NCI-H146 treated with DMSO at 0.1 percent for 48 hours (cell line): ENCODE measurements around the gene LRRN4.

Source experiments
- DNase-seq: peaks from one replicate; lab custom pipeline; 2025; ENCODE audit not compliant: unreplicated experiment; lab: John Stamatoyannopoulos, UW

The LRRN4 gene

GRCh38 chr20:6053776-6054688, at the start of gene LRRN4:
Gene LRRN4, minus strand, starts transcription at chr20:6054060. Its CDS starts 1,261 bp downstream, at chr20:6052799.
- peak; percentile 75 for DNase-seq

GRCh38 chr20:6103301-6103700, 49.4 kb upstream of the LRRN4 start:
- DNase-seq, result no peak

DNA sequence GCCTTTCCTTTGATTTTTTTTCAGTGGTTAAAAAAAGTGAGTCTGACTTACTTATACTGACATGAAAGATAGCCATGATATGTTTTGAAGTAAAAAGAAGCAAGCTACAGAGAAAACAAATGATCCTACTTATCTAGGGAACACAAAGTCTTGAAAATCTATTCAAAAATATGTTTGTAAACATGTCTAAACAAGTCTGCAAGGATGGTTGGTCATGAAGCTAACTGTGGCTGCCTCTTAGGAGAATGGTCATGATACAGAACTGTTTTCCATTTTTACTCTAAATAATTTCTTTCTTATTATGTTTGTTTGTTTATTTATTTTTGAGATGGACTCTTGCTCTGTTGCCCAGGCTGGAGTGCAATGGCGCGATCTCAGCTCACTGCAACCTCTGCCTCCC, 47.5 kb upstream of the LRRN4 start:
- no peak for DNase-seq

DNA sequence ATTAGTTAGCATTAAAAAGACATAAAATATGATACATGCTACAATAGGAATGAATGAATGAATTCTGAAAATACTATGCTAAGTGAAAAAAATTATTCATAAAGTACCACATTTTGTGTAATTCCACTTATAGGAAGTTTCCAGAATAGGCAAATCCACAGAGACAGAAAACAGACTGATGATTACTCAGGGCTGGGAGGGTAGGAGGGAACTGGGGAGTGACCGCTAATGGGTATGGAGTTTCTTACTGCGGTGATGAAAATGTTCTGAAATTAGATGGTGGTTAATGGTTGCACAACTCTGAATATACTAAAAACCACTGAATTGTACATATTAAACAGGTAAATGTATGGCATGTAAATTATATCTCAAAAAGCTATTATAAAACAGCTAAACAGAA, 46.4 kb upstream of the LRRN4 start:
- DNase-seq, result no peak

- no peak for DNase-seq
Measured at GRCh38 chr20:6099819-6100218, 46.0 kb upstream of the LRRN4 start.

DNA sequence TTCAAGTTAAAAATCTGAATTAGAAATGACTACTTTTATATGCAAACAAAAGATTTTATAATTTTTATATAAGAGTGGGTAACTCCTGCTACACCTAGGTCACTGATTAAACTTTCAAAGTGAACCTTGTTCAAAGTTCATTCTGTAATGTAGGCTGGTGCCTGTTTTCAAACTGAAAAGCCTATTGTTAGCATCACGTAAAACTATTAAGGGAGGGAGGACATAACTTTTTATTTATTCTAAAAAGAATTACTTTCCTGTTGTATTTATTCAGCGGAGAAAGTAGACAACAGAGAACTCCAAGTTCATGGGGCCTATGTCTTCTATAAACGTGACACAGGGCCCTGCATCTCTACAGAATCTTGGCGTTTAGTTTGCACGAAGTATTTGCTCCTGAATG, 41.5 kb upstream of the LRRN4 start:
- no peak for DNase-seq

DNA sequence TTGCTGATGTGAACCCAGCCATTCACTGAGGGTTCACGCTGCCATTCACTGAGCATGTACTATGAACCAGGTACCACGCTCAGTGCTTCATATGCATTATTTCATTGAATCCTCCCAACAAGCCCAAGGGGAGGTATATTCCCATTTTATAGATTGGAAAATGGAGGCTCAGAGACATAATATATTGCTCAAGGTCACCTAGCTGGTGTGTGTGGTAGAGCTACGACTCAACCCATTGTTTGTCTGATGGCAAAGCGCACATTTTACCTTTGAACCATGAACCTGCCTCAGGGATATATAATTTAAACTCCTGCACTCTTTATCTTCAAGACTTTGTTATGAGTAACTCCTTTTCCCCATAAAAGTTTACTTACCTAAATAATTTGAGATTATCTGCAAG, 40.7 kb upstream of the LRRN4 start:
- no peak for DNase-seq

GRCh38 chr20:6094063-6094462, 40.2 kb upstream of the LRRN4 start:
- DNase-seq, result no peak

DNA sequence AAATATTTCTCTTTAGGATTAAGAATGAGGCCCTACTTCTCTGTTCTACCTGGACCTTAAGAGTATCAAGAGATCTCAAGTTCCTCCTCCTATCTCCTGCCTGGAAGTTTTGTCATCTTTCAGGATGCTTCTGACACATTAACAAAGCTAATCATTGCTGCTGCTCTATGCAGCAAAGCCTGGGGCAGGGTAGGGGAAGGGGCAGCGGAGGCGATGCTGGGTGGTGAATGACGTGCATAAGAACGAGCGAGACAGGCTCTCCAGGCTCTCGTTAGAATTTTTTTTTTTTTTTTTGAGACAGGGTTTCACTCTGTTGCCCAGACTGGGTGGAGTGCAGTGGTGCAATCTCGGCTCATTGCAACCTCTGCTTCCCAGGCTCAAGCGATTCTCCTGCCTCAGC, 37.8 kb upstream of the LRRN4 start:
- DNase-seq, result no peak

DNA sequence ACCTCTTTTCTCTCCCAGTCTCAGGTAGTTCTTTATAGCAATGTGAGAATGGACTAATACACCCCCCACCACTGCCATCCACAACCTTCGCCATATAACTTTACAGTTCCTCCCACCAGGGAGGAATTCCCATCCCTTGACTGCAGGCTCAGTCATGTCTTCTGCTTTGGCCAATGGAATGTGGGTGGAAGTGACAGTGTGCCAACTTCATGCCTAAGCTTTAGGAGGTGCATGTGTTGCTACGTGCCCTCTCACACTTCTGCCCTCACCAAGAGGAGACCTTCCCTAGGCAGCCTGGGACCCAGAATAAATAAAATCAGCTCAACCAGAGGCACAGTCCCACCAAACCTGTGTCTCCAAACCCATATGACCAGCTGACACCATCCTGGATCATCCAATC, 33.0 kb upstream of the LRRN4 start:
- DNase-seq, result no peak

GRCh38 chr20:6083926-6084325, 30.1 kb upstream of the LRRN4 start:
- no peak for DNase-seq

GRCh38 chr20:6081236-6081635, 27.4 kb upstream of the LRRN4 start:
- no peak for DNase-seq

- DNase-seq, result no peak
Measured at GRCh38 chr20:6079016-6079415, 25.2 kb upstream of the LRRN4 start.

DNA sequence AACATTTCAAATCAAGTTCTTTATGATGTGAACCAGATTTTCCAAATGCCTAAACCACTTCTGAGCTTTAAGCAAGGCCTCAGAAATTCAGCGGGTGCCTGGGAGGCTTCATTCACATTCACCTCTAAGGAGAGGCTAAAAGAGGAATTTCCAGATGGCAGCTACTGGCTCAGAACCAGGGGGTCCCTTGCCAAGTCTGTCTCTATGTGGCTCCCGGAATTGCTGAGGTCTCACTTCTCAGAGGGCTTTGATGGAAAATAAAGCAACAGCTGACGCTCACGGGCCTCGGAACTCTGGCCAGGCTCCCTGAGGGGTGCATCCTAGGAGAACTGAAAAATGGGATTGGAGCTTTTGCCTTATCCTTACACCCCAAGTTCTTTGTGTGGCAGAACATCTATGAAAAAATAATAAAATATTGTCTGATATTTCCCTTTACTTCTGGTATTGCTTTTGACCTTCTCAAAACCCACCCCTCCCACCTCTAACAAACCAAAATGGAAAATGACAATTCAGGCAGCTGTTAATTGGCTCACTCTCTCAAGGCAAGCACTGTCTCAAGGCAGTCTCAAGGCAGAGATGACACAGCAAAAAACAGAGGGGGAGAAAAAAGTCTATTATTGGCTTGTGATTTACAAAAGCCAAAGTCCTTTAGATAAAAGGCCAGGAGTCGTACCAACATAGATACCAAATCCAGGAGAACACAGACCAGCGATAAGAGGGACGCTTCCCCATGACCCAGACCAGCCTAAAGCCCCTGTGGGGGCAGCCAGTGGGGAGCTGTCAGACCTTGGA, 21.8 kb upstream of the LRRN4 start:
- no peak for DNase-seq

- DNase-seq, result no peak
Measured at GRCh38 chr20:6074784-6075183, 20.9 kb upstream of the LRRN4 start.

GRCh38 chr20:6074145-6074561, 20.3 kb upstream of the LRRN4 start:
- DNase-seq, result no peak

GRCh38 chr20:6070829-6071695, 17.2 kb upstream of the LRRN4 start:
- DNase-seq, result no peak

GRCh38 chr20:6069669-6070068, 15.8 kb upstream of the LRRN4 start:
- no peak for DNase-seq

GRCh38 chr20:6067763-6068318, 14.0 kb upstream of the LRRN4 start:
- no peak for DNase-seq

DNA sequence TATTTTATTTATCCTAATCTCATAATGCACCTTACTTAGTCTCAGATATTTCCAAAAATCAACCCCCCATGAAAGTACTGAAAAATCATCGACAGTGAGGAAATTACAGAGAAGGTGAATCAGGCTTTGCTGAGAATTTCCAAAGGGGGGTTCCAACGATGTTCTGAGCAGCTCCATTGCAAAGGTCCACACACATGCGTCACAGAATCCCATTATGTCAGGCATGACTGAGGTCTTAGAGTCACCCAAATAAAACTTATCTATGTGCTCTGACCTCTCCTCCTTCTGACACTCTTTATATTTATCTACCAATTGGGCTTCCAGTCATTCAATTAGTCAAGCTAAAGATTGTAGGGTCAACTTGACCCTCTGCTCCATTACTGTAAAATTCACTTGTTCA, 12.7 kb upstream of the LRRN4 start:
- no peak for DNase-seq

DNA sequence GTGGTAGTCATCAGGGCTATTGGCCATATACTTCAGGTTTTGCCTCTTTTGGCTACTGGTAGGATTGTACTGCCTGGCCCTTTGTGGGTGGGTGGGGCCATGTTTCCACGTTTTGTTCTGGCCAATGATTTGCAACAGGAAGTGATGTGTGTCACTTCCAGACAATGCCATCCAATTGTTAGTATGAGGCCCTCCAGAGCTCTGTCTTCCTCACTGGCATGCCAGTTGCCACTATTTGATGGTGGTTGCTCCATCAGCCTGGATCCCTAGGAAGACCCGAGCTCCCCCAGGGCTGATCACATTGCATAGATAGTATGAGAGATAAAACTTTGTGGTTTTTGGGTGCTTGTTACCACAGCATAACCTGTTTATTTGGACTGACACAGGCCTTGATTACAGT, 7.7 kb upstream of the LRRN4 start:
- DNase-seq, result no peak
